BE2C (cell line): ENCODE results near the gene INPP5A.
"Not testable (repeated sequence)": the region's sequence is repeated elsewhere in the genome, so short reads cannot be mapped to it uniquely, and the experiment has no call there.

ENCODE experiments used
- DNase-seq: peaks from one replicate; pipeline ENCODE4 v3.0.0-alpha.2; 2020
- H3K27me3 ChIP-seq: fragments of 250-450 bp; sonication (Bioruptor Pico); 2 replicates; pipeline ENCODE4 v1.5.1; 2020; ENCODE audit warnings: mild to moderate bottlenecking
- H3K36me3 ChIP-seq: fragments of 250-450 bp; sonication (Bioruptor Pico); 2 replicates; pipeline ENCODE4 v1.5.1; 2020; ENCODE audit warnings: mild to moderate bottlenecking
- H3K4me1 ChIP-seq: fragments of 250-450 bp; sonication (Bioruptor Pico); 2 replicates; pipeline ENCODE4 v1.5.1; 2020
- H3K4me3 ChIP-seq: 2 replicates; pipeline ENCODE4 v1.5.1; 2011; ENCODE audit warnings: low read depth, low read length
- H3K9me3 ChIP-seq: fragments of 250-450 bp; sonication (Bioruptor Pico); 2 replicates; pipeline ENCODE4 v1.5.1; 2020
- CTCF ChIP-seq: IDR thresholded peaks from 2 replicates; pipeline ENCODE4 v1.5.1; 2012; ENCODE audit warnings: mild to moderate bottlenecking, low read depth, low read length

The INPP5A gene

GRCh38 chr10:132503581-132504421 is 33.8 kb upstream of the INPP5A start:
- H3K27me3 ChIP-seq = peaks cover 3% of the 10 kb centered on the region; the same call in 1 of the 2 replicates
- TF ChIP-seq CTCF = no peak
- DNase-seq = no peak
- H3K4me1 ChIP-seq = no peaks in the 10 kb centered on the region
- H3K4me3 ChIP-seq = no peak overlapping the region
- H3K9me3 ChIP-seq = no peaks in the 10 kb centered on the region
- H3K36me3 ChIP-seq = no peaks in the 10 kb centered on the region

- Histone ChIP-seq H3K36me3 (no peaks in the 10 kb centered on the region), H3K9me3 (no peaks in the 10 kb centered on the region), H3K4me3 (no peak overlapping the region), H3K4me1 (no peaks in the 10 kb centered on the region), H3K27me3 (peaks cover 3% of the 10 kb centered on the region; the same call in 1 of the 2 replicates)
- TF ChIP-seq CTCF = no peak
- DNase-seq = no peak
Observed at GRCh38 chr10:132504501-132505272, 32.9 kb upstream of the INPP5A start.

GRCh38 chr10:132505546-132505945 is 32.0 kb upstream of the INPP5A start:
- not testable (repeated sequence) for H3K9me3 ChIP-seq, H3K4me1 ChIP-seq, H3K36me3 ChIP-seq, H3K4me3 ChIP-seq, DNase-seq, H3K27me3 ChIP-seq

GRCh38 chr10:132506711-132507408 is 30.7 kb upstream of the INPP5A start:
- no peak for TF ChIP-seq CTCF
- H3K36me3 ChIP-seq = no peaks in the 10 kb centered on the region
- H3K4me1 ChIP-seq = no peaks in the 10 kb centered on the region

GRCh38 chr10:132507409-132507955 is 30.1 kb upstream of the INPP5A start:
- Histone ChIP-seq H3K27me3 (no peaks in the 10 kb centered on the region), H3K4me1 (no peaks in the 10 kb centered on the region), H3K9me3 (no peaks in the 10 kb centered on the region), H3K36me3 (no peaks in the 10 kb centered on the region), H3K4me3 (no peak overlapping the region)
- DNase-seq = no peak
- no peak for TF ChIP-seq CTCF

More at GRCh38 chr10:132506711-132507408, 30.7 kb upstream of the INPP5A start:
- DNase-seq = no peak
- Histone ChIP-seq H3K27me3 (no peaks in the 10 kb centered on the region), H3K4me3 (no peak overlapping the region), H3K9me3 (no peaks in the 10 kb centered on the region)

- no peaks in the 10 kb centered on the region for H3K4me1 ChIP-seq
- no peak for TF ChIP-seq CTCF
- no peak for DNase-seq
- no peaks in the 10 kb centered on the region for H3K36me3 ChIP-seq
- no peaks in the 10 kb centered on the region for H3K27me3 ChIP-seq
- no peaks in the 10 kb centered on the region for H3K9me3 ChIP-seq
- no peak overlapping the region for H3K4me3 ChIP-seq
Observed at GRCh38 chr10:132507956-132508490, 29.6 kb upstream of the INPP5A start.
